H54 (cell line): Measurements from ENCODE around the gene KIR3DL2.
A peak's percentile ranks its signal among the peaks of the same experiment; 100 is the strongest.
"Not testable (repeated sequence)": the region's sequence is repeated elsewhere in the genome, so short reads cannot be mapped to it uniquely, and the experiment has no call there.

ENCODE experiments used
- DNase-seq: peaks from one replicate; pipeline ENCODE4 v3.0.0; 2011; ENCODE audit warnings: low spot score, mixed read lengths; ENCODE audit not compliant: insufficient read length
- FAIRE-seq: peaks from 3 replicates; lab custom pipeline; 2011; peaks lifted over from hg19 to GRCh38; lab: Jason Lieb, UNC
- POLR2A ChIP-seq: IDR thresholded peaks from 2 replicates; pipeline ENCODE4 v1.6.1; 2011; ENCODE audit warnings: low read depth, mild to moderate bottlenecking, low read length

Gene KIR3DL2

GRCh38 chr19:54850930-54851329 lies 687 bp downstream of the KIR3DL2 start:
- DNase-seq: no peak
- FAIRE-seq: no peak
- TF ChIP-seq POLR2A: no peak

GRCh38 chr19:54851353-54851752 lies 1.1 kb downstream of the KIR3DL2 start:
- no peak for FAIRE-seq
- no peak for DNase-seq
- no peak for TF ChIP-seq POLR2A

GRCh38 chr19:54855241-54855640 lies 5.0 kb downstream of the KIR3DL2 start:
- not testable (repeated sequence) for FAIRE-seq

GRCh38 chr19:54858476-54858875 lies 8.2 kb downstream of the KIR3DL2 start:
- not testable (repeated sequence) for DNase-seq, FAIRE-seq

More at GRCh38 chr19:54855241-54855640, 5.0 kb downstream of the KIR3DL2 start:
- not testable (repeated sequence) for DNase-seq

GRCh38 chr19:54859421-54859820 lies 9.2 kb downstream of the KIR3DL2 start:
- peak; percentile 44 for DNase-seq
- not testable (repeated sequence) for FAIRE-seq

- DNase-seq, FAIRE-seq: not testable (repeated sequence)
Measured at GRCh38 chr19:54863459-54863858, 13.2 kb downstream of the KIR3DL2 start.

GRCh38 chr19:54871696-54872095 lies 21.5 kb downstream of the KIR3DL2 start:
- no peak for TF ChIP-seq POLR2A
- DNase-seq (no peak), FAIRE-seq (no peak)

GRCh38 chr19:54873990-54874389 lies 23.7 kb downstream of the KIR3DL2 start, which contains the start of gene FCAR:
TSS of gene FCAR (plus strand) at chr19:54874235. CDS start at chr19:54874290, 55 bp downstream.
- DNase-seq (no peak), FAIRE-seq (no peak)
- TF ChIP-seq POLR2A: no peak

- no peak for TF ChIP-seq POLR2A
- FAIRE-seq (no peak), DNase-seq (no peak)
Measured at GRCh38 chr19:54875506-54875905, 25.3 kb downstream of the KIR3DL2 start.

GRCh38 chr19:54877471-54877870 lies 27.2 kb downstream of the KIR3DL2 start:
- TF ChIP-seq POLR2A: no peak
- no peak for DNase-seq
- no peak for FAIRE-seq

- no peak for TF ChIP-seq POLR2A
- FAIRE-seq: no peak
- DNase-seq: no peak
Measured at GRCh38 chr19:54881884-54882283, 31.6 kb downstream of the KIR3DL2 start.

- no peak for TF ChIP-seq POLR2A
- no peak for FAIRE-seq
- DNase-seq: no peak
Measured at GRCh38 chr19:54882758-54883157, 32.5 kb downstream of the KIR3DL2 start.

- FAIRE-seq (no peak), DNase-seq (no peak)
- no peak for TF ChIP-seq POLR2A
Measured at GRCh38 chr19:54883228-54883627, 33.0 kb downstream of the KIR3DL2 start.

- TF ChIP-seq POLR2A: no peak
- FAIRE-seq (no peak), DNase-seq (no peak)
Measured at GRCh38 chr19:54888239-54888638, 38.0 kb downstream of the KIR3DL2 start.

- DNase-seq: no peak
- no peak for TF ChIP-seq POLR2A
- no peak for FAIRE-seq
Measured at GRCh38 chr19:54889566-54889965, 39.3 kb downstream of the KIR3DL2 start.

- TF ChIP-seq POLR2A: no peak
- FAIRE-seq: no peak
- no peak for DNase-seq
Measured at GRCh38 chr19:54893406-54893805, 43.2 kb downstream of the KIR3DL2 start.

GRCh38 chr19:54894106-54894505 lies 43.9 kb downstream of the KIR3DL2 start:
- not testable (repeated sequence) for DNase-seq, FAIRE-seq
